GM18909 (cell line): ENCODE measurements around the gene SAMD7.

ENCODE experiments used
- ATAC-seq: cut with Tn5 transposase; IDR thresholded peaks from one replicate; pipeline ENCODE4 v1.9.1; 2021; ENCODE audit warnings: mild to moderate bottlenecking; ENCODE audit not compliant: unreplicated experiment, poor library complexity

SAMD7 gene

DNA sequence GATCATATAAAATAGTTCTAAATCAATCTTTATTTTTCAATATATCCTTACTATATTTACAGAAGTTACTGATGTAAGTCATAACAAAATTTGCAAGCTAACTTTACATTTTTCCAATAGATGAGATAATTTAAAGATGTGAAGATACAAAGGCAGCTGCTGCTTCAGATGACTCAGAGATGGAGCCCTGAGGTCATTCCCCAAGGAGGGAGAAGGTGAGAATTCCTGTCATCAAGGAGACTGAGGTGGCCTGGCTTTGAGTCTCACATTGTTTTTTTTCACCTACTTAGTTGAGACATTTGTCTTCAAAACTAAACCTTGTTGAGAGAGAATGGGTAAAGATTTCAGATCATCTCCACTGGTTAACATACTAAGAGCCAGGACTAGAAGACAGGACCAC, 3.9 kb upstream of the SAMD7 start:
- ATAC-seq, result no peak

DNA sequence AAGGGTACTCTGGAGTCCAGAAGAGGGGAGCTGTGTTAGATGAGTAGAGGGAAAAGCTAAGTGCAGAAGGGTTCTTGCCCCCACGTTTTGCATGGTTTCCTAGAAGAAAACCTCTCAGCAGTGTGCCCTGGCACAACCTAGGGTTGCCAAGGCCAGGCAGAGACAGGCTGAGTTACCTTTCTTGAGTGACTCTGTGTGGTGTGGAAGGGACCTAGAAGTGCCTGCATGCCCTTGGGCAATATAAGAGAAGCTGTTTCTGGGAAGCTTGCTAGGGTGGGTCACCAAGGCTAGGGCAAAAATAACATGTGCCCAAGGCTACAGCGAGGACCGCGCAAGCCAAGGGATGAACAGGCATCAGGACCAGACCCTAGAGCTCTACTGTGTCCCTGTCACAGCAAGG, 3.4 kb upstream of the SAMD7 start:
- ATAC-seq, result no peak

DNA sequence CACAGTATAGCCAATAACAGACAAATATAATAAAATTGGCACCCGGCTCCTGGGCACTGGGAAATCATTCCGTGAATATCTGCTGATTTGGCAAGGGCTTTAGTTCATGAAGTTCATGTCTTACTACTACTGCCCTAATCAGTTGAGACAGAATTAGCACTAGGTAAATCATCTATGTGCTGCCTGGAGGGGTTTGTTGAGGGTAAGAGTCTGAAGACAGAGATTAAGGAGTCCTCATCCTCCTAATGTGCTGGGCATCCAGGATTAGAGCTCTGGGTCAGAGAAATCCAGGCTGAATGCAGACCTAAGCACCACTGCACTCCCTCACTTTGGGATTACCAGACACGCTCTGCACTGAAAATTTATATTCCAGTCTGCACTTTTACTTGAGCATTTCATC, 2.0 kb downstream of the SAMD7 start:
- no peak for ATAC-seq

DNA sequence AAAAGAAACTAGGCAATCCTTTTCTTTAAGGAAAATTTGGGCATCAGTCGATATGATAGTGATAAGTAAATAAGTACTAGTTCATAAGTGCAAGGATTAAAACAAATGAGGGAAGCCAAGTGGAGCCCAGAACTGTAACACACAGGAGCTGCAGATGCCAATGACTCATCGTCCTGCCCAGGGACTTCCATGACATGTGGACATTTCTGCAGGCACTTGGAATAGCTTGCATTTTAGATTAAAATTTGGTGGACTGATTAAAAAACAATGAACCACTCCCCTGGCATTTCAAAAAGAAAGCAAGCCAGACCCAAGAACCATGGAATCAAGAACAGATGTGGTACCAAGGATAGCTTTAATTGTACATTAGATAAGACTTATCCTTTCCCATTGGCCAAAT, 2.9 kb downstream of the SAMD7 start:
- ATAC-seq, result no peak

DNA sequence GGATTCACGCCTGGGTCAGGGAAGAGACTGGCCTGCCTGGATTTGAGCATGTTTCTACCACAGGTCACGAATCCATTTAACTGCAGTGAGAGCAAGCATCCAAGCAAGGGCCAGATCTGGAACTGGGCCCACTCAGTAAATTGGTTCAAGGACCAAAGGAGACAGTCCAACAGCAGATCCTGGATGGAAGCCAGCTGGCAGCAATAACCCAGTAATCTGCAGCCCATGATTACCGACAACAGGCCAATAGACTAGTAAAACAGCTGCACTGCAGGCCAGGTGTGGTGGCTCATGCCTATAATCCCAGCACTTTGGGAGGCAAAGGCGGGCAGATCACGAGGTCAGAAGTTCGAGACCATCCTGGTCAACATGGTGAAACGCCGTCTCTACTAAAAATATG, 11.8 kb downstream of the SAMD7 start:
- no peak for ATAC-seq

DNA sequence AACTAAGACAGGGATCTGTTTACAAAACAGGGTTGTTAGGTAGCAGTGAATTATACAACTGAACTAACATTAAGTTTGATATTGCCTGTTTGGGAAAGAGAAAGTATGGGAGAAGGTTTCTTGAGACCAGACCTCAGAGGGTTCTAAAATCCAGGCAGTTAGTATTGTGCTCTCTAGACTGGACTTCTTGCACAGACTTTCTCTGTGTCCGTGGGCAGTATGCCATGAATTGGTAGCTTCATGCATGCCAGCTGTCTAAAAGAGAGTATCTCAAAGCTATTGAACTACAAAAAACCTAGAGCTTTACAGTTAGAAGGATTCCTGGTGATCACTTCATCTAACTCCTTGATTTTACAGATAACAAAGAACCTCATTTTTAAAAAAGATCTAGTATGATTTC, 12.5 kb downstream of the SAMD7 start:
- ATAC-seq, result no peak

DNA sequence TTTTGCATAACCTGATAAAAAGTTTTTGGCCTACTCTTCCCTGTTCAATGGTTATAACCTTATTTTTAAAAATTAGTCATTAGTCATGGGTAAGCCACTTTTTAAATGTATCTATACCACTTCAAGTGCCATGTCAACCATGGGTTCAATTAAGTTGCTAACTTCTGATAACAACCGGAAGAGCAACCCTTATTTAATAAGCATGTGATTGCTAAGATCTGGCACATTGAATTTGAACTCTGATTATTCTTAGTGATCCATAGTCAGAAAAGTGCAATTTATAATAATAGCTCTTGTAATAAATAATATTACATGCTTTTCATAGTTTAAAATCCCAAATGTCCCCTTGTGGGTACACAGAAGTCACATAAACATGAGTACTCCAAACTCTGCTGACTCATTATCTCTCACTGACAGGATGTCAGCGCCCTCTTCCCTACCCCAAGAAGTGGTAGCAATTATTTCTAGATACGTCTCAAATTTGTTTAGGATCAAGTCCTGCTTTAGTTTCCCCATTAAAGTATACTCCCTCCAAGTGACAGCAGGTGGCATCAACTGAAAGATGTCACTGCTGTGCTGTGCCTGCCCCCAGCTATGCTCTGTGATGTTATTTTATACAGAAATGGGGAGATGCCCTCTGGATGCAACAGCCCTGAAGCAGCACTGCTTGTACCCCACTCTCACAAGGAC, 18.6 kb downstream of the SAMD7 start:
- ATAC-seq, result peak; percentile 43

DNA sequence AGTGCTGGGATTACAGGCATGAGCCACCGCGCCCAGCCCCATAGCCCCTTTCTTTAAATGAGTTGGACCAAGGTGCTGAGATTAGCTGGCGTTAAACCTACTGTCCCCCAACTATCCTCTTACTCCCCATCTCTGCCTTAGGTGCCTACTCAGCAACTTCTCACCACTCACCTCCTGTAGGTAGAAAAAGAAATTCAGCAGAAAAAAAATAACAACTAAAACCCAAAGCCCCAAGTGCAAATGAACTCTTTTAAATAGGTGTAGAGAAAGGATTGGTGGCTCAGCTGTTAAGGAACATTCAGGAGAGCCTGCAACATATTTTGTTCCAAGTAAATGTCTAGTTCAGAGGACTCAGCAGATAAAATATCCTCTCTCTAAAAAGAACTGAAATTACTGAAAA, 19.5 kb downstream of the SAMD7 start:
- no peak for ATAC-seq

DNA sequence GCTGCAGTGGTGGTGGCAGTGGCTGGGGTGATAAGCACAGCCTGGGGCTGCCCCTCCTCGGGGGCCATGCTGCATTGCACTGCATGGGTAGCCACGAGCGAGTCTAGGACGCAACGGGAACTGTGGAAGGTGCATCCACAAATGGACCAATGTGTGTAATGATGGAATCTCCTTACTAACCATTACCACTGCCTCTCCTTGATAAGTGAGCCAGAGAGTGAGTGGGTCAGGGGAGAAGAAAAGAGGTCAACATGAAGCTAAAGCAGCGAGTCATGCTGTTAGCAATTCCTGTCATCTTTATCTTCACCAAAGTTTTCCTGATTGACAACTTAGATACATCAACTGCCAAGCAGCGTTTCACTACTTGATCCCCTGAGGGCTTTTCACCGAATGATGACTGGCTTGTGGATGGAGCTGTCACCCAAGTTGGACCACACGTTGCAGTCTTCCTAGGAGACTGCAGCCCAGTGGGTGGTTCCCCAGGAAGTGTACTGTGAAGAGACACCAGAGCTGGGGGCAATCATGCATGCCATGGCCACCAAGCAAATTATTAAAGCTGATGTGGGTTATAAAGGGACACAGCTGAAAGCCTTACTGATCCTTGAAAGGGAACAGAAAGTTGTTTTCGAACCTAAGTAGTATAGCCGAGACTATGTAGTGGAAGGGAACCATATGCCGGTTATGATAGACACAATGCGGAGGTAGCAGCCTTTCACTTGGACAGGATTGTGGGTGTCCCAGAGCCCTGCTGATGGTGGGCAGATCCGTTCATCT, 20.6 kb downstream of the SAMD7 start:
- ATAC-seq, result peak; percentile 91

DNA sequence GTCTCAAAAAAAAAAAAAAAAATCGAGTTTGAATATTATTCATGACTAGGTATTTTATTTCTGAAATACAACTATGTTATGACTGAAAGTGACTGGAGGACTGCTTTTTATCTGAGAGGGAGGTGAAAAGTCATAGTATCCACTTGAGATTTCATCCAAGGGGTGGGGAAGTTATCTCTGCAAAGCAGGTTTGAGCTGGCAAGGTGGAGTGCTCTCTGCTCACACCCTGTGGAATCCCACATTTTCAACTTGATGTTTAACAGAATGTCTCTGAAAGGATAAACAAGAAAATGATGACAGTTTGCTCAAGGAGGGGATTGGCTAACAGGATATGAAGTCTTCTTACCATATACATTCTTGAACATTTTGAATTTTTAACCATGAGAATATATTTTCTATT, 27.9 kb downstream of the SAMD7 start:
- ATAC-seq, result no peak

DNA sequence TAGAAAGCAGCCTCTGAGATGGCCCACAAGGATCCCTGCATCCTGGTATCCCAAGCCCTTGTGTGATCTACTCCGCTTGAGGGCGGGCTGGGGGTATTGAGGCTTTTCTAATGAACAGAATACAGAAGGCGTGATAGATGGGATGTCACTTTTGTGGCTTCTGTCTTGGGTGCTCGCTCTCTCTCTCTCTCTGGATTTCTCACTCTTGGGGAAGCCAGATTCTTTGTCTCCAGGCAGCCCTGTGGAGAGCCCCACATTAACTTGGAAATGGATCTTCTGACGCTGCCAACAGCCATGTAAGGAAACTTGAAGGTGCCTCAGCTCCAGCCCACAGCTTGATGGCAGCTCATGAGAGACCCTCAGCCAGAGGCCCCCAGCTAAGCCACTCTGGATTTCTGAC, 28.4 kb downstream of the SAMD7 start:
- no peak for ATAC-seq

DNA sequence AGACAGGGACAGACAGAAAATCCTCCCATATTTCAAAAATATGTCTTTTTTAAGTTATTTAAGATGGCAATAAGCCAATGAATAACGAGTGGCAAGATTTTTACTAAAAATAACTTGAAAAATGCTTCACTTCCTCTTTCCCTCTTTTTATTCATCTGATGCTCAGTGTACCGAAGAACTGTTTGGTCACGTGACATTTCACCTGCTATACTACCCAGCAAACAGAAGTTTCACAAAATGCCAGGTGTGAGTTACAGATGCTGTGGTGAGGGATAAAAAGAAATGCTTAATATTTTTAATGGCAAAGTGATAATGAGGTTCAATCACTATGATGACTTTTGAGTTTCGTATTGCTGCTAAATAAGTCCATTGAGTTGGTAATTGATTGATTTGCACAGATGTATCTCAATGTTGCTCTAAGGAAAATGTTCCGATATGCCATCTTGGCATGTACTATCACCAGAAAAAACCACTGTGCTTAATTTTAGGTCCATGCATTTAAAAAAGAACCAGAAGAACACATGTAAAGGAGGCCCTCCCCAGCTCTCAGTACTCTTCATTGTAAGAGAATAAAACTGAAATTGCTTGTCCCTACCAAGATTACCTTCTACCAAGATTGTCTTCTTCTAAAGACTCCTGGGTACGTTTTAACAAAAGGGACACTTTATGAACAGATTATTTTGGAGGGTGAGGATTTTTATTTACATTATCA, 29.3 kb downstream of the SAMD7 start:
- ATAC-seq, result peak; percentile 81

DNA sequence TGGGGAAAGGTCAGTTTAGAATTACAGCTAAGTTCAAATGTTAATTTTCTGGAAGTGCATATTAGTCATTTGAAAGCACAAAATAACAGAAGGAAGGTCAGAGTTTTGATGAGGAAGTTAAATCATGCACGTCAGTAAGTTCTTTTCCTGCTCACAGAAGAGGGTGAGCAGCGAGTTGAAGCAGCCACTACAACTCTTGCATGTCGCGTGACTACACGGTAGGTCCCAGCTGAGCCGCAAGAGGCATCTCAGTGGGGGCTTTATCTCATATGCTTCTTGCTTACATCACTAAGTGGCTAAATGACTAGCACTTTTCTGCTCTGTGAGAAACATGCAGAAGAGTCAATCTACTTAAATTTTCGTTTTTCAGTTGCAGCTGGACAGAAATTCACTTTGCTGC, 33.9 kb downstream of the SAMD7 start:
- peak; percentile 86 for ATAC-seq

DNA sequence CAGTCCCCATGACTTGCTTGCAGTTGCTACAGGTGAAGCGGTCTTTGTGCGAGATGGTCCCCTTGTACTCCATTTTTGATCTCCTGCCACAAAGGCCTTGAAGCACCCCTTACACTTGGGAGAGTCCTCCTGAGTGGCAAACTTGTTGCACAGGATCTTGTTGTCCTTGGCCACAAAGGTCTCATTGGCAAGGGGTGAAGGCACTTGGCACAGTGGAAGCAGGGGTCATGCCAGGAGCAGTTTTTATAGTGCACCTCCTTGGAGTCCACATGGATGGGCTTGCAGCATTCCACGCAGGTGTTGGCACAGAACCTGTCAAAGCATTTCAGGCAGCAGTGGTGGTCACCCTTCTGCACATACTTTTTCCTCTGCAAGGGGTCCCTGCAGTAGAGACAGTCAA, 35.0 kb downstream of the SAMD7 start:
- ATAC-seq, result no peak

DNA sequence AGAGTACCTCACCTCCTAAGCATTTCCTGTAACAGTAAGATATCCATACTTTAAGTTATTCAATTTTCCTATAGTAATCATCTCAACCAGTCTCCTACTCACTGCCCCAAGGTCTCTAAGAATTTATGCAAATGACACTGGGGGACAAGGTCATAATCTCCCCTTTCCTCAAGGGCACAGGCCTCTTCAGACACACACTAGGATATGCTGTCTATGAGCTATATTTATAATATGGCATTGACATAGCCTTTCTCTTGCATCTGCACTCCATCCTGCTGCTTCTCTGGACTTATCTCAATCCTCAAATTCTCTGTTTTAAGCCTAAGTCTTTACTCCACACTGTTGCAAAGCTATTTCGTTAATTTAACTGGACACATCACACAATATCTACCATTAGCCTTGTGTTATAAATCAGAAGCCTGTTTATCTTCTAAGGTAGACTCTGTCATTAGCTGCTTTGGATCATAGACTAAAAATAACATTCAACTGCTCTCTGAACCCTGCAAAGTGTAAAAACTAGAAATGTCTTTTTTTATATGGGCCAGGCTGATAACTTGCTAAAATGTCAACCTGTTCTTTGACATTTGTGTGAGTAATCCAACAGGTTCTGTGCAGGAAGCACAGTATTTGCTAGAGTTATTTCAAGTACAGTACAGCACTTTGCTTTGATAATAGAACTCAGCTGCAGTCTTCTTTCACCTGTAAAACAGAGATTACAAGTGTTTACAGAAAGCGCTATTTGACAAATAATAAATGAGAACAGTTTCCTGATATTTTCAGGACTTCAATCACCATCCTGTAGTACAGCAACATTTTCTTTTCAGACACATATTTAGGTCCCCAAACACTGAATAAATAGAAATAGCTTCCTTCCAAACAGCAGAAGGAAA, 37.4 kb downstream of the SAMD7 start:
- ATAC-seq, result no peak

DNA sequence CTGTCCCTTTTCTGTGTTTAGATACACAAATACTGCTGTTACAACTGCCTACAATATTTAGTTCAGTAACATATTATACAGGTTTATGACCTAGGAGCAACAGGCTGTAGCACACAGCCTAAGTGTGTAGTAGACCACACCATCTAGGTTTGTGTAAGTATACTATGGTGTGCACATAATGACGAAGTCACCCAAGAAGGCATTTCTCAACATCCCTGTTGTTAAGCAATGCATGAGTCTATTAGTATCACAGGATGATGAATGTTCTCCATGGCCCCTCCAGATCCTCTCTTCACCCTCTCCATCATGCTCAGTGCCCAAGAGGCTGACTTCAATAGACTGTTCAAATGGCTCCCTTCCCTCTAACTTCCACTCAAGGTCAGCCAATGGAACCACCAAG, 40.7 kb downstream of the SAMD7 start:
- ATAC-seq, result no peak

DNA sequence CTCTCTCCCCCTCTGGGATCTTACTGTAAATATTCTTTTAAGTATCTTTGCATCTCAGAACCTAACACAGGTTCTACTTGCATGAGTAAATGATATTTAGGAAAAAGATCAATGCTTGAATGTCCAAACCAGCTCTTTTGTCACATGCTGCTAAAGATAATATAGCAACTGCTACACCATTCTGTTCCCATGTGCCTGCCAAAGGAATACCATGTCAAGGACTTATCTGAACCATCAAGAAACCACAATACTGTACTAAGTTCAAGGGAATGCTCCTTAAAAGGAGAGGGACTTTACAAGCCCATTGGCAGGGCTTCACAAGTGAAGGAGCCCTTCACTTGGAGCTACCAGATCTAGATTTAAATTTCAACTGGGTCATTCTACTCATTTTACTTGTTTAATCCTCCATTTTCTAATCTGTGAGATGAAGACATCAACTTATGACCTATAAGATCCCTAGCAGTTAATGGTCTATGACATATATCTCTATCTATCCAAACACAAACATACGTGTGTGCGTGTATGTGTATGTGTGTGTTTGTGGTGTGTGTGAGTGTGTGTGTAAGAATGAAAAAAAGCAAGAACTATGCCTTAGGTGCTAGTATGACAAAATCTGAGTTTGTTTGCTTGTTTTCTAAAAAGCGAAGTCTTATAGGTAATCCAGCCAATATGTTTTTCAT, 42.2 kb downstream of the SAMD7 start:
- peak; percentile 22 for ATAC-seq

DNA sequence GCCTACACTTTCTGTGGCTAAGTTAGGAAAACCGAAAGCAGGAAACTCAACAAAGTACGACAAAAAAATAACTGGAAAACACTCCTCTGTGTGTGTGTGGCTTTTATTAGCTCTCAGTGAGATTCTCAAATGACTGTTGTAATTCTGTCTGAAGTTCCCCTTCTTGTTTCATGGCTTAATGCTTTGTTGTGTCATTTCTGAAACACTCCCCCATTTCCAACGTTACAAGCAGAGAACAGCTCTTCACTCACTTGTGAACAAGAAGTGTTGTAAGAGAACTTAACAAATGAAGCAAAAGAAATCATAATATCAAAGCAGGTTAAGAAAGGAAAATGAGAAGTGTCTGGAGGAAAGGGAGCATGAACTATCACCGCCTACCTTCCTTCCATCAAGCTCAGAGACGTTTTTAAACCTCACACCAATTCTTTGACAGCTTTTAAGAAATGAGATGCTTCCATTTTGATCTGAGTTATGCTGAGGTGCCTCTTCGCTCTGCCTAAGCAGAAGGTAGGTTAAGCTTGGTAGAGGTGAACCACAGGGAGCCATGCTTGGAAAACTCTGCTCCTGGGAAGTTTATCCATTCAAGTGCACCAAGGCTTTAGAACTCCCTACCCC, 42.9 kb downstream of the SAMD7 start:
- peak; percentile 74 for ATAC-seq

DNA sequence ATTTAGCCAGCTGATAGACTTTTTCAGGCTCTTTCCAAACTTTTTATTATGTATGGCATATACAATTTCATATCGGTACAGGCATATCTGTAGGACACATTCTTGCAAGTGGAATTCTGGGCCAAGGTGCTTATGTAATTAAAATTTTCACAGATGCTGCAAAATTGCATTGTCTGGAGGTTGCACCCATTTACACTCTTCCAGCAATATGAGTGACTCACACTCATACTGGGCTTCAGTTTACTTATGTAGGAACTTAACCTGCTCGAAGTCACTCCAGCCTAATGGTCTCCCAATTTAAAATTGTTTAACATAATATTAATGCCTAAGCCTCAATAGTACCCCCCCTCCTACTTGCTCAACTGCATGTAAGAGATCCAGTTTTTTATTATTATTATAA, 44.0 kb downstream of the SAMD7 start:
- ATAC-seq, result no peak

DNA sequence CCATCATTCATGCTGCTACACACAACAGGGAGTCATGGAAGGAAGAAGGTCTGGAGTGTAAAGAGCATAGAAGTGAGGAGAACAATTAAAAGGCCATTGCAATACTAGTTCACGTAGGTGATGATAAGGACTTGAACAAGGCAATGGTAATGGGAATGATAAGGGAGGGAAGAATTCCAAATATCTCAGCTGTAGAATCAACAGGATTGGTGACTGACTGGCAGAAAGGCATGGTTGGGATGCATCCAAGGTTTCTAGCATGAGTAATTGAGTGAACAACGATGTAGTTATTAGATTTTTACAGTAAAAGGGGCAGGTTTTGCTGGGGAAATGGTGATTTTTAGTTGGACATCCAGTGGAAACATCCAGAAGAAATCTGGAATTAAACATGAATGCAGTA, 52.8 kb downstream of the SAMD7 start:
- ATAC-seq, result no peak
